GM13977 (cell line): ENCODE data around the gene SMIM20.
A peak's percentile ranks its signal among the peaks of the same experiment; 100 is the strongest.

ENCODE experiments used
- DNase-seq: peaks from one replicate; pipeline ENCODE4 v3.0.0; 2012; ENCODE audit warnings: low spot score
- CTCF ChIP-seq: IDR thresholded peaks from 2 replicates; pipeline ENCODE4 v1.5.1; 2012; ENCODE audit warnings: mild to moderate bottlenecking, control low read depth; ENCODE audit not compliant: insufficient read depth; ENCODE audit errors: extremely low read depth, missing control alignments
- in situ Hi-C: fragments of 300-500 bp; cut with MboI; formaldehyde crosslinking; loops from one replicate; pipeline ENCODE4 v1.12.0; 2022; ENCODE audit warnings: low sequenced_read_pairs, low pct_unique_long_range_greater_than_20kb, mixed read lengths, inconsistent platforms; ENCODE audit not compliant: unreplicated experiment

SMIM20 gene

DNA sequence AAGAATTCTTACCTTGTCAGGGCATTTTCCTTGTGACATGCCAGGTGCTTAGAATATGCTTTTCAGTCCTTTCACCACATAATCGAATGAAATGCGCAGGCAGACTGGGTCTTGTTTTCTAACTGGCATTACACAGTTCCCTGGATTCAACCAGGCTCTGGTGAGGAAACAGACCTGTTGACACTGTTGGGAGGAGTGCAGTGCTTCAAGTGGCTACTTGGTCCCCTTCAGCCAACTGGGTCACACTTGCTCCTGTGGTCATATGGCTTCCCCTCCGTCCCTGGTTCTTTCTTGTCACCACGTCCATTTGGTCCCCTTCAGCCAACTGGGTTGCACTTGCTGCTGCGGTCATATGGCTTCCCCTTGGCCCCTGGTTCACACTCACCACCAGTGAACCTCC, 9.7 kb downstream of the SMIM20 start:
- in situ Hi-C loops, result no loop called here
- DNase-seq, result no peak
- TF ChIP-seq CTCF, result no peak

- in situ Hi-C loops, result no loop called here
- TF ChIP-seq CTCF, result peak; percentile 65
- DNase-seq, result peak; percentile 60
Observed at GRCh38 chr4:25925486-25926201, 11.6 kb downstream of the SMIM20 start.

DNA sequence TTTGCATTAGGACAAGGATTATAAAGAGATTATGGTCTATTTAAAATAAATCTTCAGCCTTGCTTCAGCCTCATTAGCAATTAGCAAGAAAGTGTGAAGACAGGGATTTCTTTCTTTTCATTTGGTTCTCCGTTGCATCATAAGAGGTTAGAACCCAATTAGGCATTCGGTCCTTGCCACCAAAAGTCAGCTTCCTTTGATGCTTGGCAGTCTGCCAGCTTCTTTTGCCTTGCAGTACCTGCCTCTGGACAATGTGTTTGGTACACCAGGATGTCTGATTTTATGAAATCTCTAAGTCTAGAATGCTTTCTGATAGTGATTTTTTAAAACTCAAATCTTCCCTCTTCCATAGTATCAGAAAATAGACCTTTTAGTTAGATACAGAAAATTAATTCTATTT, 12.4 kb downstream of the SMIM20 start:
- no peak for DNase-seq
- no peak for TF ChIP-seq CTCF
- in situ Hi-C loops, result no loop called here

DNA sequence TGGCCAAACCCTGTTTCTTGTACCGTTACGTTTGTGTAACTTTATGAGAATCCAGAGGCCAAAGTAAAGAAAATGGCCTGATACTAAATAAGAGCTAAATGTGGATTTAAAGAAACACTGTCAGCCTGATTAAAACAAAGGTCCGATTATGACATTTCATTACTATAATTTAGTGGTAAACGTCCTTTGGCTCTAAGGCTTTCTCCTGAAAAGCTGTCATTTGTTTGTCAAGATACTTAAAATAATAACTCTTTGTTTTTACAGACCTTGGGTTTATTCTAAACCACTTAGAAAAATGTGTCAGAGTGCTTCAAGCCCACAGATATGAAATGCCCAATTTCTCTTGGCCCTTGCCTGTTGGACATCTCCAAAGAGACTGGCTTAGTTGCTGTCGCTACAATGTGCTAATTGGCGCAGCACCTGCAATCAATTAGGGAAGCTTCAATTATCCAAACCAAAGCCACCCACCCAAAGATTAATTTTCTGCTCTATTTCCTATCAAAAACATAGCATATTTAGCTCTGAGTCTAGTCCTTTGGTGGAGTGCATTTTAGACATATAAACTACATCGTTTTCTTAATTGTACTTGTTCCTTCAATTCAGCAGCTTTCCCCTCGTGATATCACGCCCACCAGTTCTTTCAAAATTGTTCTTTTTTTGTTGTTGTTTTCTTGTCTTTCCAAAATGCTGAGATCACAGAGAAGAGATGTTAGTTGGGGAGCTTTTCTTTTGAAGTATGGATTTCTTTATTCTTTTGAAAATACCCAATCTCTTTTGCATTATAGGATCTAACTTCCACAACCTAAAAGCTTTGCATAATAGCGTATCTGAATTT, 13.6 kb downstream of the SMIM20 start:
- no peak for DNase-seq
- in situ Hi-C loops, result no loop called here
- TF ChIP-seq CTCF, result no peak

DNA sequence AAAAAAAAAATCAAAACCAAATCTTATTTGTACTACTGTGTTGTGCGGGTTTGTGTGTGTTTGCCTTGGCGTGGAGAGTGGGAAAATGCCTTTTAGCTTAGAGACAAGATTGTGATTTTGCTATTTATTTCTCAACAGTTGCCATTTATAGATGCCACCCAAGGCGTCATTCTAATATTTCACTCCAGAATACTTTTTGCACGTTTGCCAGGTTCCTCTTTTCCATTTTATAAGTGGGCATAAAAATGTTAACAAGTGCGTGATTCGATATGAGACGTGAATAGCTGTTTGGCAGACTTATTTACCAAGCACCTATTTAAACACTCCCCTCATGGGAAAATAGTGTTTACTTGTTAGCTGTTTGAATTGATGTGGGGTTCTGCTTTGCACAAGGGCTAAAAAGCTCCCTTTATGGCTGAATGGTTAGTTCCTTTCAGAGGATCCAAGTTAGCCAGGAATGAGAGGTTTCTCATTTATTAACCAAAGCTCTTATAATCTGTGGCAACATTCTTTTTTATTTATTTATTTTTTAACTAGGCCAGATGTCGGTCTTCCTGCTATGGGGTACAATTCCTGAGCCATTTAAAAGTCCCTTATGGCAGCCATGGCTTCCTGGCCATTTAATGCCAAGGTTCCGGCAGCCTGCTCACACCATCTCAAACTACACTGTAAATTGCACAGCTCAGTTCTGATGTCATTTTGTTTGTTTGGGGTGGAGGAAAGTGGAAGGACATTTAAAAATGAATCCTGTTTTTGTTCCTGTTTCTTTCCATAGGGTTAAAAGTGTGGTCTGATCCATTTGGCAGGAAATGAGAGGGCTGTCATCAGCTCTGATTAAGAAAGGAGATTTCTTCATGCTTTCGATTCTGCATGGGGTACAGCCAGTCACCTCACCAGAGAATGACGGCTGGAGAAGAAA, 14.6 kb downstream of the SMIM20 start:
- TF ChIP-seq CTCF, result no peak
- in situ Hi-C loops, result no loop called here
- no peak for DNase-seq

DNA sequence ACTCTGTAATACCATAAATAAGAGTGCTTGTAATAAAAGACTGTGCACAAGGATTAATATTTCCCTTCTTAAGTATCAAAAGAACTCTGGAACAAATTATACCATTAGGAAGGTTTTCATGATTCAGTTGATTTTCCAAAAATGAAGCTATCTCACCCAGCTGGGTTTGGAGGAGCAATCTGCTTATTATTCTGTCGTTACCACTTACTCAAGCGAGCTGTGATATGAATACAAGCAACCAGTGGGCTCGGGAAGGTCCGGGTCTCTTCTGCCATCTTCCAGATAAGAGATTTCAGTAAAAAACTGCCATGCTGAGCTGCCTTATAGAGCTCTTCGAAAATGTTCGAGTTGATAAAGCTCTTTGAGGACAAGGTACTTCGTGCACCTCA, 15.3 kb downstream of the SMIM20 start:
- no peak for TF ChIP-seq CTCF
- in situ Hi-C loops, result no loop called here
- no peak for DNase-seq
